KMS-11 (cell line): ENCODE measurements around the gene CRKL.

ENCODE experiments used
- H2AFZ ChIP-seq: fragments of 200-600 bp; sonication (generic); 2 replicates; pipeline ENCODE4 v1.6.1; 2016; ENCODE audit warnings: antibody characterized with exemption, mixed run types, low read depth
- H3K27ac ChIP-seq: fragments of 200-600 bp; sonication (generic); 2 replicates; pipeline ENCODE4 v1.6.1; 2016; ENCODE audit warnings: mild to moderate bottlenecking, mixed run types
- H3K27me3 ChIP-seq: fragments of 200-600 bp; sonication (generic); 2 replicates; pipeline ENCODE4 v1.6.1; 2017; ENCODE audit warnings: mild to moderate bottlenecking, low read depth, mixed run types, moderate library complexity; ENCODE audit not compliant: insufficient read depth
- H3K36me3 ChIP-seq: fragments of 200-600 bp; sonication (generic); 2 replicates; pipeline ENCODE4 v1.6.1; 2017; ENCODE audit warnings: mild to moderate bottlenecking, mixed run types; ENCODE audit not compliant: insufficient read depth
- H3K4me1 ChIP-seq: fragments of 200-600 bp; sonication (generic); 2 replicates; pipeline ENCODE4 v1.6.1; 2016; ENCODE audit warnings: mild to moderate bottlenecking, low read depth, mixed run types; ENCODE audit not compliant: poor library complexity, severe bottlenecking
- H3K4me2 ChIP-seq: fragments of 200-600 bp; sonication (generic); 2 replicates; pipeline ENCODE4 v1.7.0; 2016; ENCODE audit warnings: mild to moderate bottlenecking, mixed run types
- H3K4me3 ChIP-seq: fragments of 200-600 bp; sonication (generic); IDR thresholded peaks from 2 replicates; pipeline ENCODE4 v1.6.1; 2017; ENCODE audit warnings: low read depth, low read length, mixed read lengths; ENCODE audit not compliant: insufficient read depth
- H3K79me2 ChIP-seq: fragments of 200-600 bp; sonication (generic); 2 replicates; pipeline ENCODE4 v1.6.1; 2016; ENCODE audit warnings: low read depth, mixed run types; ENCODE audit not compliant: insufficient read depth
- H3K9ac ChIP-seq: fragments of 200-600 bp; sonication (generic); 2 replicates; pipeline ENCODE4 v1.6.1; 2016; ENCODE audit warnings: mild to moderate bottlenecking, mixed run types
- H4K20me1 ChIP-seq: fragments of 200-600 bp; sonication (generic); 2 replicates; pipeline ENCODE4 v1.6.1; 2016; ENCODE audit warnings: mild to moderate bottlenecking, mixed run types; ENCODE audit not compliant: insufficient read depth
- TF ChIP-seq, protein P1 (sequence below): fragments of 200-600 bp; sonication (generic); conservative IDR thresholded peaks from 2 replicates; pipeline ENCODE4 v1.6.1; 2017; ENCODE audit warnings: low read depth, mild to moderate bottlenecking, antibody characterized with exemption, low read length, moderate library complexity, mixed read lengths

Gene CRKL

DNA sequence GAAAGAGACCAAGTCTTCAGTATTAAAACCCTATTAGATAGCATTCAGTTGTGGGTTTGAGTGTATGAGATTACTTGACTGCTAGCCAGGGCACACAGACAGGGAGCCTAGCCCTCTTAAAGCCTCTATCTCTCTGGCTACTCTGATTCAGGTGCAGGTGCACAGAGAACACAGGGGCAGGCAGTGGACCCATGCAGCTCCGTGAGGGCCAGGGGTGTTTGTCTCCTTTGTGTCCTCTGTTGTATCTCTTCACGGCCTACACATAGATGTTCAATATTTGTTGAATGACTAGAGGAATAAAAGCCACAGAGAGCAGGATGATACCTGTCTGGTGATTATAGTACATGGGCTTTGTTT lies 28.3 kb downstream of the CRKL start:
- peaks cover 8% of the 10 kb centered on the region for H3K4me1 ChIP-seq
- H3K4me2 ChIP-seq, result no peak overlapping the region
- H3K27me3 ChIP-seq, result no peaks in the 10 kb centered on the region
- H3K9ac ChIP-seq, result no peak overlapping the region
- peaks cover 36% of the 10 kb centered on the region for H4K20me1 ChIP-seq
- no peaks in the 10 kb centered on the region for H3K36me3 ChIP-seq
- H3K27ac ChIP-seq, result no peak overlapping the region
- H2AFZ ChIP-seq, result no peak overlapping the region
- no peak overlapping the region for H3K4me3 ChIP-seq
- TF ChIP-seq, protein P1, sequence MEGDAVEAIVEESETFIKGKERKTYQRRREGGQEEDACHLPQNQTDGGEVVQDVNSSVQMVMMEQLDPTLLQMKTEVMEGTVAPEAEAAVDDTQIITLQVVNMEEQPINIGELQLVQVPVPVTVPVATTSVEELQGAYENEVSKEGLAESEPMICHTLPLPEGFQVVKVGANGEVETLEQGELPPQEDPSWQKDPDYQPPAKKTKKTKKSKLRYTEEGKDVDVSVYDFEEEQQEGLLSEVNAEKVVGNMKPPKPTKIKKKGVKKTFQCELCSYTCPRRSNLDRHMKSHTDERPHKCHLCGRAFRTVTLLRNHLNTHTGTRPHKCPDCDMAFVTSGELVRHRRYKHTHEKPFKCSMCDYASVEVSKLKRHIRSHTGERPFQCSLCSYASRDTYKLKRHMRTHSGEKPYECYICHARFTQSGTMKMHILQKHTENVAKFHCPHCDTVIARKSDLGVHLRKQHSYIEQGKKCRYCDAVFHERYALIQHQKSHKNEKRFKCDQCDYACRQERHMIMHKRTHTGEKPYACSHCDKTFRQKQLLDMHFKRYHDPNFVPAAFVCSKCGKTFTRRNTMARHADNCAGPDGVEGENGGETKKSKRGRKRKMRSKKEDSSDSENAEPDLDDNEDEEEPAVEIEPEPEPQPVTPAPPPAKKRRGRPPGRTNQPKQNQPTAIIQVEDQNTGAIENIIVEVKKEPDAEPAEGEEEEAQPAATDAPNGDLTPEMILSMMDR, result no peak
- H3K79me2 ChIP-seq, result peaks cover 96% of the 10 kb centered on the region

DNA sequence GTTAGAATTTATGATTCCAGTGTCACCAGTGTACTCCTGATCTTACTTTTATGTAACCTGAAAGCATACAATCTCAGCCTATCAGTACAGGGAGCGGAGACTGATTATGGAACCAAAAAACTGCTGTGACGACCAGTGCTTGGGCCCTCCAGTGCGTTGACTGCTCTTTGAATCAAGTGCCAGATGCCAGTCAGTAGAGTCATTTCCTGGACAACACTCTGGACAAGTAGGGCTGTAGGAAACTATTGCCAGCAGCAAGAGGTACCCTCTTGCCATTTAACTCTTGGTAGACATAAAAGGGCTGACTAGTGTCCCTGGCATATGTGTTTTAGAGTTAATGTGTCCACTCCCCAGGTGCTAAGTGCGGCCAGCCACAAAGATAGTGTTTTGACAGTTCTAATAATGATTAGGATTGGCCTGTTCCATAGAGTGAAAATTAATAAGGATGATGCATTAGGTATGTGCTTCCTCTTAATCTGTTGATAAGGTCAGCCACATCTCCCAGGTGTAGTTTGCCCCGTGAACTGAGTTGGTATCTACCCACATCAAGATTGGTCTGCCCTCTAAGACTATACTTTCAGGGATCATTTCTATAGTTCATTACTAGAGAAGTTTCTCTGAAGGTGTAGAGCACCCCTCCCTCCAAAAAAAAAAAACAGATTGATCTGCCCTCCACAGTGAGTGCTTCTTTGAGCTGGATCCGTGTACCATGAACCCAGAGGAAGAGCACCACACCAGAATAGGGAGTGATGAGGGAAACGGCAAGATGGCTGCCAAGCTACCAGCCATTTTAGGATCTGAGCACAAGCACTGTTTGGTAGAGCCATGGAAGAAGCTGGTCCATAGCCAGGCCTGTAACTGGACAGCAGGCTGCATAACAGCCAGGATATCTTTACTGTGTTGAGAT lies 29.1 kb downstream of the CRKL start:
- H3K4me1 ChIP-seq, result peaks cover 7% of the 10 kb centered on the region
- H2AFZ ChIP-seq, result no peak overlapping the region
- no peak overlapping the region for H3K27ac ChIP-seq
- no peak overlapping the region for H3K9ac ChIP-seq
- H3K4me2 ChIP-seq, result no peak overlapping the region
- TF ChIP-seq, protein P1, result no peak
- peaks cover 30% of the 10 kb centered on the region for H4K20me1 ChIP-seq
- peaks cover 93% of the 10 kb centered on the region for H3K79me2 ChIP-seq
- no peaks in the 10 kb centered on the region for H3K27me3 ChIP-seq
- no peaks in the 10 kb centered on the region for H3K36me3 ChIP-seq
- no peak overlapping the region for H3K4me3 ChIP-seq

GRCh38 chr22:20946991-20947390 lies 29.8 kb downstream of the CRKL start:
- Histone ChIP-seq H3K79me2 (peaks cover 87% of the 10 kb centered on the region), H3K4me3 (no peak overlapping the region), H2AFZ (no peak overlapping the region), H3K27ac (no peak overlapping the region), H4K20me1 (peaks cover 25% of the 10 kb centered on the region), H3K27me3 (no peaks in the 10 kb centered on the region), H3K9ac (no peak overlapping the region), H3K4me2 (no peak overlapping the region), H3K4me1 (peaks cover 7% of the 10 kb centered on the region), H3K36me3 (no peaks in the 10 kb centered on the region)
- TF ChIP-seq, protein P1, result no peak

- H3K79me2 ChIP-seq, result peaks cover 73% of the 10 kb centered on the region
- H4K20me1 ChIP-seq, result peaks cover 12% of the 10 kb centered on the region; the same call in 1 of the 2 replicates
- no peaks in the 10 kb centered on the region for H3K4me1 ChIP-seq
- H3K36me3 ChIP-seq, result no peaks in the 10 kb centered on the region; the same call in 1 of the 2 replicates
- no peak overlapping the region for H3K9ac ChIP-seq
- no peak overlapping the region for H2AFZ ChIP-seq
- H3K27me3 ChIP-seq, result no peaks in the 10 kb centered on the region
- TF ChIP-seq, protein P1, result no peak
- H3K4me2 ChIP-seq, result no peak overlapping the region
- H3K4me3 ChIP-seq, result no peak overlapping the region
- H3K27ac ChIP-seq, result no peak overlapping the region
Measured at GRCh38 chr22:20948450-20948849, 31.2 kb downstream of the CRKL start.
